Left ventricle myocardium inferior (tissue), 1 donor: Measurements from ENCODE around the gene GBP2. TPM values are rescaled to one million over a fixed set of nuclear protein-coding genes. Genes with fewer than 3 reads are reported as not detected.

Experiments
- DNase-seq: peaks from one replicate; pipeline ENCODE4 v3.0.0-alpha.2; 2020
- H3K27ac ChIP-seq: fragments of 200-600 bp; replicated peaks from 2 replicates; pipeline ENCODE4 v1.8.0; 2021
- H3K27me3 ChIP-seq: fragments of 200-600 bp; 2 replicates; pipeline ENCODE4 v1.8.0; 2021; ENCODE audit warnings: low read depth
- H3K36me3 ChIP-seq: fragments of 200-600 bp; 2 replicates; pipeline ENCODE4 v1.8.0; 2021
- H3K4me1 ChIP-seq: fragments of 200-600 bp; 2 replicates; pipeline ENCODE4 v1.8.0; 2021
- H3K4me3 ChIP-seq: fragments of 200-600 bp; 2 replicates; pipeline ENCODE4 v1.8.0; 2021; ENCODE audit warnings: mild to moderate bottlenecking, moderate library complexity
- H3K9me3 ChIP-seq: fragments of 200-600 bp; replicated peaks from 2 replicates; pipeline ENCODE4 v1.8.0; 2021
- intact Hi-C: fragments of 100-400 bp; cut with micrococcal nuclease; formaldehyde crosslinking; loops from one replicate; pipeline ENCODE4 v1.11.0; 2022
- total RNA-seq: library from RNA; stranded (reverse); fragmentation: NEBNext Ultra II Directional; extraction: Animal tissue kit (Norgen Biotek cat#: 25700); gene quantifications from one replicate; pipeline ENCODE4 v1.2.1, GENCODE V29; 2021
- TF ChIP-seq, protein P1 (sequence below): fragments of 200-600 bp; IDR thresholded peaks from 2 replicates; pipeline ENCODE4 v1.8.0; 2021; ENCODE audit warnings: antibody characterized with exemption, mild to moderate bottlenecking, borderline replicate concordance
- donor health status: DM: no; HTN: yes; CAD: no; lungs with severe emphysema.

The GBP2 gene
- total RNA-seq, 1 donor from 2014 or later = 8.8 TPM

DNA sequence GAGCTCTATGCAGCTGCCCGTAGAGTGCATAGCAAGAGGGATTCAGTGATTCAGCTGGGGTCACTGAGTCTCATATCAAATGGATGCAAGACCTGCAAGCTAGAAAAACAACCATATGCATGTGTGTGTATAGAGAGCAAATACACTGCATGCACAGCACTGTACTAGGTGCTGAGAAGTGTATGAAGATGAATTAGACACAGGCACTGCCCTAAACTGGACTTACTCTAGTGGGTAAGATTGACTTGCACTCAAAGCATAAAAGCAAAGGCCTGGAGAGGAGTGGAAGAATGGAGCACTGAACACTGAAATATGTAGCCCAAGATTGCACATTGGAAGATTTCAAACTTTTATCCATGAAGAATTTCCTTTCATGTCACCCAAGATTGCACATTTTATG lies 55.4 kb downstream of the GBP2 start:
- TF ChIP-seq, protein P1, sequence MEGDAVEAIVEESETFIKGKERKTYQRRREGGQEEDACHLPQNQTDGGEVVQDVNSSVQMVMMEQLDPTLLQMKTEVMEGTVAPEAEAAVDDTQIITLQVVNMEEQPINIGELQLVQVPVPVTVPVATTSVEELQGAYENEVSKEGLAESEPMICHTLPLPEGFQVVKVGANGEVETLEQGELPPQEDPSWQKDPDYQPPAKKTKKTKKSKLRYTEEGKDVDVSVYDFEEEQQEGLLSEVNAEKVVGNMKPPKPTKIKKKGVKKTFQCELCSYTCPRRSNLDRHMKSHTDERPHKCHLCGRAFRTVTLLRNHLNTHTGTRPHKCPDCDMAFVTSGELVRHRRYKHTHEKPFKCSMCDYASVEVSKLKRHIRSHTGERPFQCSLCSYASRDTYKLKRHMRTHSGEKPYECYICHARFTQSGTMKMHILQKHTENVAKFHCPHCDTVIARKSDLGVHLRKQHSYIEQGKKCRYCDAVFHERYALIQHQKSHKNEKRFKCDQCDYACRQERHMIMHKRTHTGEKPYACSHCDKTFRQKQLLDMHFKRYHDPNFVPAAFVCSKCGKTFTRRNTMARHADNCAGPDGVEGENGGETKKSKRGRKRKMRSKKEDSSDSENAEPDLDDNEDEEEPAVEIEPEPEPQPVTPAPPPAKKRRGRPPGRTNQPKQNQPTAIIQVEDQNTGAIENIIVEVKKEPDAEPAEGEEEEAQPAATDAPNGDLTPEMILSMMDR = no peak
- no peaks in the 10 kb centered on the region for H3K36me3 ChIP-seq
- H3K9me3 ChIP-seq = peaks cover 12% of the 10 kb centered on the region
- H3K4me3 ChIP-seq = peak overlapping the region; percentile 50
- H3K27ac ChIP-seq = peak overlapping the region; percentile 51
- no peak for DNase-seq
- no peaks in the 10 kb centered on the region for H3K27me3 ChIP-seq
- intact Hi-C loops = no loop called here
- peaks cover 5% of the 10 kb centered on the region for H3K4me1 ChIP-seq

DNA sequence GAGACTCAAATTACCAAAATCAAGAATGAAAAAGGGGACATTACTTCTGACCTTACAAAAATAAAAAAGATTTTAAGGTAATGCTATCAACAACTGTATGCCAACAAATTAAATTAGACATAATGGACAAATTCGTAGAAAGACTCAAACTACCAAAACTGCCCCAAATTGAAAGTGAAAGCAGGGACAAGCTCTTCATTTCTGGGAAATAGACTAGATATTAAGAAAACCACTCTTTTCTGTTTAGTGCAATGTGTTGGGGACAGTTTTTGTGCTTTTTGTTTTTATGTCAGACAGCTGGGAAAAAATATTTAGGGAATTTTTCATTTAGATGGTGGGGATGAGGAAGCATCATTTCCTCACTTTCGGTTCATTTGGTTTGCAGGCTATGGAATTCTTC lies 56.0 kb downstream of the GBP2 start:
- Histone ChIP-seq H3K4me1 (peaks cover 7% of the 10 kb centered on the region), H3K9me3 (peaks cover 9% of the 10 kb centered on the region), H3K4me3 (peak overlapping the region; percentile 50), H3K27me3 (no peaks in the 10 kb centered on the region), H3K27ac (peak overlapping the region; percentile 51), H3K36me3 (no peaks in the 10 kb centered on the region)
- DNase-seq = no peak
- TF ChIP-seq, protein P1 = no peak
- intact Hi-C loops = no loop called here

DNA sequence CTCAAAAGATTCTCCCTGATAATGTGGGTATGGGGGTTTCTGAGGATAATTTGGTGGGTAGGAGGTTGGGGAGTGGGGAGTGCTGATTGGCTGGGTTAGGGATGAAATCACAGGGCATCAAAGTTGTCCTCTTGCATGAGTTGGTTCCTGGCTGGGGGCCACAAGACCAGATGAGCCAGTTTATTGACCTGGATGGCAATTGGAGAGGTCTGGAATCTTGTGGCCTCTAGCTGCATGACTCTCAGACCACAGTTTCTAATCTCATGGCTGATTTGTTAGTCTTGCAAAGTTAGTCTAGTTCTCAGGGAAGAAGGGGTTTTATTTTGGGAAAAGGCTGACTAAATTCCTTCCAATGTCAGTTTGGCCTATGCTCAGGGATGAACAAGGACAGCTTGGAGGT lies 57.6 kb downstream of the GBP2 start:
- no peak overlapping the region for H3K27ac ChIP-seq
- intact Hi-C loops = no loop called here

DNA sequence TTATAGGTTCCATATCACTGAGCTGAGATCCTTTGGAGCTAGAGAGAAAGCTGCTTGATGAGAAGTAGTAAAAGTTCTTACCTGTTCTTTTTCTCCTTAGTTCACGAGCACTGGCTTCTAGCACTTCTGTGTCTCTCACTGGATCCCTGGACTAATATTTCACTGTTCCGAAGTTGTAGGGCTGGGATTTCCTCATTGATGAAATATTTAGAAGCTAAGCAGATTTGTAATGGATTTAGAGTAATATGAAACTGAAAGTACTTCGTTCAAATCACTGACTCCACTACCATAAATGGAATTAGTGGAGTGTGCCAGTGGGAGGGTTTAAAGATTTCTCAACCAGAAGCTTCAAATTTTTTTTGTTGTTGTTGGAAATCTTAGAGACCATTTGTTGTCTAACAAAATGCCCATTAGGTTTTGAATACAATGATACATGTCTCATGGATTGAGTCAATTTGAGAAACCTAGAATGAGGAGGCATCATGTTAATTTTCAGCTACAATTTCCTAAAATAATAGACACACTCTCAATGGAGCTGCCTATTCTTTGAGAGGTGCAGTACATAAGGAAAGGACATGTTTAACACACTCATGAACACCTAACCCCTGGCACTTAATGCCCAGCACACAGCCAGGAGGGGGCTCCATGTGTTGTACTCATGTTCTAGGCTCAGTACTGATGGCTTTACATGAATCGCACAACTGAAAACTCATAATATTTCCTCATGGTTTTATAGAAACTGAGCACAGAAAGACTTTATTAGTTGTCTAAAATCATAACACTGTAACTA lies 60.6 kb downstream of the GBP2 start, which contains the start of gene GBP1:
GBP1 (minus strand) TSS at position 130 of the 790 bp plus-strand sequence. CDS start 1,974 bp downstream, outside the sequence.
- DNase-seq = no peak

More for the DNA sequence above, 57.6 kb downstream of the GBP2 start:
- TF ChIP-seq, protein P1 = no peak
- H3K27me3 ChIP-seq = no peaks in the 10 kb centered on the region
- no peak for DNase-seq
- H3K36me3 ChIP-seq = no peaks in the 10 kb centered on the region
- no peak overlapping the region for H3K4me3 ChIP-seq
- H3K4me1 ChIP-seq = peaks cover 12% of the 10 kb centered on the region
- H3K9me3 ChIP-seq = no peaks in the 10 kb centered on the region

DNA sequence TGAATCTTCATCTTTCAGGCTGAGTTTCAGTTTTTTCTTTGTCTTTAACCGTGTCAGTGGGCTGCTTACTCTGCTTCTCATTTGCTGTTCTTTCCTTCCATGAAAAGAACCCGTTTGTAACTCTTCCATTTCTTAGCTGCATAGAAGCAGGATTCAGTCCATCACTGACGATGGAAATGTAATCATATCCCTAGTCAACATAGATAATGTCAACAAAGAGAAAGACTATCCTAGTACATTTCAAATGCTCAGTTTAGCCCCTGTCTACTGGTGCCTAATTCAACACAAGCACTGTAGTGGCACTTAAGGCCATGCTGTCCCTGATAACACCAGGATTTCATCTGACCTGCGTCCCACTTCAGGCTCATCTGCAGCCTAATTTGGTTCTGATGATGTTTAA lies 61.3 kb downstream of the GBP2 start:
- H3K27ac ChIP-seq = peak overlapping the region; percentile 87
- H3K9me3 ChIP-seq = no peaks in the 10 kb centered on the region
- intact Hi-C loops = no loop called here
- peak overlapping the region; percentile 71 for H3K4me3 ChIP-seq
- peaks cover 41% of the 10 kb centered on the region for H3K4me1 ChIP-seq
- DNase-seq = no peak
- TF ChIP-seq, protein P1 = no peak
- H3K27me3 ChIP-seq = no peaks in the 10 kb centered on the region
- H3K36me3 ChIP-seq = peaks cover 7% of the 10 kb centered on the region

More for the DNA sequence above, 60.6 kb downstream of the GBP2 start, which contains the start of gene GBP1:
- Histone ChIP-seq H3K4me1 (peaks cover 38% of the 10 kb centered on the region), H3K27ac (peak within 1 kb of the TSS; percentile 87), H3K36me3 (peaks cover under 1% of the 10 kb centered on the region), H3K9me3 (no peaks in the 10 kb centered on the region), H3K27me3 (no peaks in the 10 kb centered on the region), H3K4me3 (peak within 1 kb of the TSS; percentile 71)
- TF ChIP-seq, protein P1 = no peak
- intact Hi-C loops = no loop called here
